Astrocyte (in vitro differentiated cells and primary cell): Measurements from ENCODE around the gene GPAT3. TPM values are rescaled to one million over a fixed set of nuclear protein-coding genes. Genes with fewer than 3 reads are reported as not detected.

Experiments used
- DNase-seq: peaks from one replicate; pipeline ENCODE4 v3.0.0-alpha.2; 2010; ENCODE audit warnings: low read depth
- FAIRE-seq: peaks from 2 replicates; lab custom pipeline; 2011; peaks lifted over from hg19 to GRCh38; lab: Jason Lieb, UNC
- H2AFZ ChIP-seq: 2 replicates; pipeline ENCODE4 v1.6.0; 2012; ENCODE audit warnings: low read depth, low read length, inconsistent platforms
- H3K27ac ChIP-seq: 2 replicates; pipeline ENCODE4 v1.5.1; 2011; ENCODE audit warnings: low read depth, low read length, inconsistent platforms
- H3K27me3 ChIP-seq: 2 replicates; pipeline ENCODE4 v1.6.0; 2011; ENCODE audit warnings: low read length, inconsistent platforms; ENCODE audit not compliant: insufficient read depth
- H3K36me3 ChIP-seq: 2 replicates; pipeline ENCODE4 v1.5.1; 2011; ENCODE audit warnings: low read length, inconsistent platforms; ENCODE audit not compliant: insufficient read depth
- H3K4me1 ChIP-seq: 2 replicates; pipeline ENCODE4 v1.5.1; 2011; ENCODE audit warnings: low read length, inconsistent platforms; ENCODE audit not compliant: insufficient read depth
- H3K4me2 ChIP-seq: 2 replicates; pipeline ENCODE4 v1.6.0; 2012; ENCODE audit warnings: low read length, inconsistent platforms
- H3K4me3 ChIP-seq: 2 replicates; pipeline ENCODE4 v1.5.1; 2011; ENCODE audit warnings: low read depth, mild to moderate bottlenecking, low read length, inconsistent platforms; ENCODE audit not compliant: insufficient read depth
- H3K79me2 ChIP-seq: 2 replicates; pipeline ENCODE4 v1.6.0; 2012; ENCODE audit warnings: mild to moderate bottlenecking, low read length, inconsistent platforms; ENCODE audit not compliant: insufficient read depth
- H3K9ac ChIP-seq: 2 replicates; pipeline ENCODE4 v1.6.0; 2012; ENCODE audit warnings: mild to moderate bottlenecking, low read length, inconsistent platforms
- H3K9me3 ChIP-seq: 2 replicates; pipeline ENCODE4 v1.5.1; 2012; ENCODE audit warnings: low read depth, mild to moderate bottlenecking, low read length, inconsistent platforms; ENCODE audit not compliant: insufficient read depth
- H4K20me1 ChIP-seq: 2 replicates; pipeline ENCODE4 v1.6.0; 2012; ENCODE audit warnings: low read length, inconsistent platforms; ENCODE audit not compliant: insufficient read depth
- H3K27ac Mint-ChIP-seq: one replicate; pipeline ENCODE4 v1.8.0; 2021; ENCODE audit warnings: mild to moderate bottlenecking, mixed read lengths; ENCODE audit not compliant: unreplicated experiment
- H3K27me3 Mint-ChIP-seq: one replicate; pipeline ENCODE4 v1.8.0; 2021; ENCODE audit warnings: low read depth, mixed read lengths; ENCODE audit not compliant: unreplicated experiment
- H3K36me3 Mint-ChIP-seq: one replicate; pipeline ENCODE4 v1.8.0; 2021; ENCODE audit warnings: low read depth, mixed read lengths; ENCODE audit not compliant: unreplicated experiment
- H3K4me1 Mint-ChIP-seq: one replicate; pipeline ENCODE4 v1.8.0; 2021; ENCODE audit warnings: low read depth, mixed read lengths; ENCODE audit not compliant: unreplicated experiment
- H3K4me3 Mint-ChIP-seq: one replicate; pipeline ENCODE4 v1.8.0; 2021; ENCODE audit warnings: mild to moderate bottlenecking, moderate library complexity, mixed read lengths; ENCODE audit not compliant: unreplicated experiment
- H3K9me3 Mint-ChIP-seq: one replicate; pipeline ENCODE4 v1.8.0; 2021; ENCODE audit warnings: mild to moderate bottlenecking, mixed read lengths; ENCODE audit not compliant: unreplicated experiment
- CTCF ChIP-seq: IDR thresholded peaks from 2 replicates; pipeline ENCODE4 v1.5.1; 2011; ENCODE audit warnings: low read depth, mild to moderate bottlenecking, inconsistent platforms, low read length, moderate library complexity; ENCODE audit not compliant: insufficient read depth
- EZH2 ChIP-seq: IDR thresholded peaks from 2 replicates; pipeline ENCODE4 v1.6.1; 2012; ENCODE audit warnings: mild to moderate bottlenecking, low read length, inconsistent platforms; ENCODE audit not compliant: insufficient read depth
- total RNA-seq: library from RNA; stranded (reverse); gene quantifications from 2 replicates; pipeline ENCODE4 v1.2.1, GENCODE V29; 2021

The GPAT3 gene
- total RNA-seq, 1 donor from 2014 or later: 0.39 TPM

DNA sequence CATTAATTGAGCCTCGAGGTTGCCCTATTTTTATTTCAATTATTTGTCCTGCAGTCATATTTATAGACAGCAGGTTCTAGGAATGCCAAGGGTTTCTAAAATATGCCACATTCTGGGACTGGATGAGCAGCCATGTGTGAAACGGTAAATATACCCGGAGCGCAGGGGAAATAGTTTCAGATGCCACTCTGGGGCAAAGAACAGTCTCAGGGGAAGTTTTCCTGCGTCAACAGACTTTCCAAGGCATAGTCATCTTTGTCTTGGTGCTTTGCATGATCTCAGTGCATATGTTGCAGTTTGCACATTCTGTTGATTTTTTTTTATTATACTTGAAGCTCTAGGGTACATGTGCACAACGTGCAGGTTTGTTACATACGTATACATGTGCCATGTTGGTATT, 71.0 kb downstream of the GPAT3 start:
- Mint-ChIP-seq H3K4me3 (no peak overlapping the region), H3K27ac (no peak overlapping the region), H3K36me3 (no peaks in the 10 kb centered on the region), H3K9me3 (no peaks in the 10 kb centered on the region), H3K27me3 (peaks cover 3% of the 10 kb centered on the region), H3K4me1 (no peaks in the 10 kb centered on the region)
- Histone ChIP-seq H3K4me2 (no peak overlapping the region), H3K36me3 (no peaks in the 10 kb centered on the region), H3K27ac (no peak overlapping the region), H3K9me3 (no peaks in the 10 kb centered on the region), H3K79me2 (no peaks in the 10 kb centered on the region), H3K27me3 (no peaks in the 10 kb centered on the region), H3K9ac (no peak overlapping the region), H3K4me3 (no peak overlapping the region), H2AFZ (no peak overlapping the region), H3K4me1 (no peaks in the 10 kb centered on the region), H4K20me1 (no peaks in the 10 kb centered on the region)
- TF ChIP-seq EZH2: no peak
- TF ChIP-seq CTCF: no peak
- DNase-seq (no peak), FAIRE-seq (no peak)

GRCh38 chr4:83609365-83609764, 73.5 kb downstream of the GPAT3 start:
- H3K27me3 ChIP-seq: no peaks in the 10 kb centered on the region
- no peaks in the 10 kb centered on the region for H3K9me3 ChIP-seq
- H3K36me3 ChIP-seq: no peaks in the 10 kb centered on the region
- H3K27me3 Mint-ChIP-seq: no peaks in the 10 kb centered on the region
- no peak for DNase-seq
- H3K9ac ChIP-seq: no peak overlapping the region
- no peaks in the 10 kb centered on the region for H3K4me1 ChIP-seq
- peaks cover 8% of the 10 kb centered on the region for H3K9me3 Mint-ChIP-seq
- H3K4me1 Mint-ChIP-seq: no peaks in the 10 kb centered on the region
- no peak for FAIRE-seq
- no peak overlapping the region for H3K4me3 Mint-ChIP-seq
- no peak overlapping the region for H2AFZ ChIP-seq
- H3K36me3 Mint-ChIP-seq: no peaks in the 10 kb centered on the region
- no peaks in the 10 kb centered on the region for H4K20me1 ChIP-seq
- H3K79me2 ChIP-seq: no peaks in the 10 kb centered on the region
- H3K27ac ChIP-seq: no peak overlapping the region
- no peak overlapping the region for H3K4me2 ChIP-seq
- H3K4me3 ChIP-seq: no peak overlapping the region
- no peak overlapping the region for H3K27ac Mint-ChIP-seq
- TF ChIP-seq CTCF (no peak), EZH2 (no peak)

GRCh38 chr4:83610729-83611128, 74.8 kb downstream of the GPAT3 start:
- no peak overlapping the region for H3K4me3 Mint-ChIP-seq

More at GRCh38 chr4:83610729-83611128, 74.8 kb downstream of the GPAT3 start:
- FAIRE-seq: no peak
- DNase-seq: no peak
- H3K27ac ChIP-seq: no peak overlapping the region
- H3K27me3 ChIP-seq: no peaks in the 10 kb centered on the region
- no peak overlapping the region for H3K9ac ChIP-seq
- H3K4me3 ChIP-seq: no peak overlapping the region
- no peak overlapping the region for H2AFZ ChIP-seq
- no peaks in the 10 kb centered on the region for H3K36me3 ChIP-seq
- H3K27ac Mint-ChIP-seq: no peak overlapping the region
- H4K20me1 ChIP-seq: no peaks in the 10 kb centered on the region
- no peaks in the 10 kb centered on the region for H3K36me3 Mint-ChIP-seq
- no peaks in the 10 kb centered on the region for H3K4me1 ChIP-seq
- peaks cover 10% of the 10 kb centered on the region for H3K9me3 Mint-ChIP-seq
- H3K4me1 Mint-ChIP-seq: no peaks in the 10 kb centered on the region
- H3K4me2 ChIP-seq: no peak overlapping the region
- no peaks in the 10 kb centered on the region for H3K27me3 Mint-ChIP-seq
- H3K79me2 ChIP-seq: no peaks in the 10 kb centered on the region
- TF ChIP-seq CTCF (no peak), EZH2 (no peak)
- no peaks in the 10 kb centered on the region for H3K9me3 ChIP-seq
